Neural cell (in vitro differentiated cells): Measurements from ENCODE around the gene KCNJ1.

ENCODE experiments used
- CTCF ChIP-seq: fragments of 450-650 bp; IDR thresholded peaks from 2 replicates; pipeline ENCODE4 v1.5.1; 2014; ENCODE audit warnings: antibody characterized with exemption, mild to moderate bottlenecking, moderate library complexity; ENCODE audit not compliant: poor library complexity, severe bottlenecking
- EP300 ChIP-seq: fragments of 450-650 bp; conservative IDR thresholded peaks from 2 replicates; pipeline ENCODE4 v1.6.1; 2014; ENCODE audit warnings: antibody characterized with exemption, mild to moderate bottlenecking, moderate library complexity; ENCODE audit not compliant: poor library complexity, severe bottlenecking
- EZH2 ChIP-seq: fragments of 200-600, 300-800 bp; shearing (Covaris generic), sonication (generic); IDR thresholded peaks from 2 replicates; pipeline ENCODE4 v1.6.1; 2014; ENCODE audit warnings: antibody characterized with exemption, low read length, borderline replicate concordance, mild to moderate bottlenecking; ENCODE audit not compliant: insufficient read depth, poor library complexity, severe bottlenecking
- POLR2AphosphoS5 ChIP-seq: IDR thresholded peaks from 2 replicates; pipeline ENCODE4 v1.6.1; 2012
- RAD21 ChIP-seq: fragments of 450-650 bp; conservative IDR thresholded peaks from 2 replicates; pipeline ENCODE4 v1.6.1; 2014; ENCODE audit warnings: antibody characterized with exemption, mild to moderate bottlenecking, moderate library complexity
- SMC3 ChIP-seq: fragments of 450-650 bp; conservative IDR thresholded peaks from 2 replicates; pipeline ENCODE4 v1.6.1; 2014; ENCODE audit warnings: antibody characterized with exemption, mild to moderate bottlenecking, moderate library complexity; ENCODE audit not compliant: poor library complexity
- TAF1 ChIP-seq: IDR thresholded peaks from 2 replicates; pipeline ENCODE4 v1.6.1; 2012; ENCODE audit warnings: low read depth

GRCh38 chr11:128862406-128862805 lies 4.7 kb downstream of the KCNJ1 start:
- TF ChIP-seq TAF1 = no peak
- TF ChIP-seq SMC3 = no peak
- no peak for TF ChIP-seq EZH2
- no peak for TF ChIP-seq RAD21
- no peak for TF ChIP-seq CTCF
- no peak for TF ChIP-seq POLR2AphosphoS5
- no peak for TF ChIP-seq EP300
